Caki2 (cell line): ENCODE results near the gene ZNF709. TPM values are rescaled to one million over a fixed set of nuclear protein-coding genes. Genes with fewer than 3 reads are reported as not detected.
"Not testable (repeated sequence)": the region's sequence is repeated elsewhere in the genome, so short reads cannot be mapped to it uniquely, and the experiment has no call there.

Experiments
- DNase-seq: peaks from one replicate; pipeline ENCODE4 v3.0.0-alpha.2; 2015; ENCODE audit warnings: low read depth
- in situ Hi-C: cut with HindIII; loops from 2 replicates; pipeline ENCODE4 v1.10.0; 2016; ENCODE audit warnings: low sequenced_read_pairs, low pct_unique_long_range_greater_than_20kb, mixed read lengths
- total RNA-seq: library from RNA; depleted of rRNA; stranded (reverse); fragments of >200 nt; shearing (Covaris generic); gene quantifications from 2 replicates; pipeline ENCODE4 v1.2.3, GENCODE V29; 2014; ENCODE audit warnings: low replicate concordance; rRNA removed

The ZNF709 gene
- 1.1 and 5.2 TPM in 2 replicates for total RNA-seq

DNA sequence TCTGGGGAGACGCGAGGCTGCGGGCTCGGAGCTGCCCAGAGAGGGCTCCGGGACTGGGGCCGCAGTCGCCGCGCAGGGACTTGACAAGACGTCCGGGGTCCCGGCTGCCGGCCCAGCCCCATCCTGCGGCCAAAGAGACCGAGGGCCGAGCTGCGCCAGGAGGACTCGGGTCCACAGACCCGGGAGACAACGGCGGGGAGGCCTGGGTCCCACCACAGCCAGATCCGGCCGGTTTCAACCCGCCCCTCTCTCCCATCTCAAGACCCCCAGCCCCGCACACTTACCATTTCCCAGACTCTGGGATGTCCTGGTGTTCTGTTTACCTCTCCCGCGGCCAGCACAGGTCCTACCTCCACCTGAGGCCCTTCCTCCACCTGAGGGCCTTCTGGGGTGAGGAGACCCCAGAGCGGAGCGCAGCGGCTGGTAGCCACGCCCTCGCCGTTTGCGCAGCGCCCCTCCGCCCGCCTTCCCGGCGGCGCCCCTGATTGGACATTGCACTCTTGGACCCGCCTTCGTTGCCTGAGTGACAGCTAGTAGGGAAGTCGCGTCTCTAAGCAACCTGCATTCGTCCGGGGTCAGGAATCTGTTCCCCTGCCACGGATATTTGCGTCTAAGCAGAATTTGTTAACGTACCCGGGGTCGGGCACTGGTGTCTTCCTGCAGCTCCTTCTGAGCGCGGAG is at the start of gene ZNF709:
Gene ZNF709 (minus strand): TSS at position 446 of the 681 bp plus-strand sequence. CDS start 159 bp downstream, at position 287.
- DNase-seq, result peak; percentile 80
- in situ Hi-C loops, result no loop called here

DNA sequence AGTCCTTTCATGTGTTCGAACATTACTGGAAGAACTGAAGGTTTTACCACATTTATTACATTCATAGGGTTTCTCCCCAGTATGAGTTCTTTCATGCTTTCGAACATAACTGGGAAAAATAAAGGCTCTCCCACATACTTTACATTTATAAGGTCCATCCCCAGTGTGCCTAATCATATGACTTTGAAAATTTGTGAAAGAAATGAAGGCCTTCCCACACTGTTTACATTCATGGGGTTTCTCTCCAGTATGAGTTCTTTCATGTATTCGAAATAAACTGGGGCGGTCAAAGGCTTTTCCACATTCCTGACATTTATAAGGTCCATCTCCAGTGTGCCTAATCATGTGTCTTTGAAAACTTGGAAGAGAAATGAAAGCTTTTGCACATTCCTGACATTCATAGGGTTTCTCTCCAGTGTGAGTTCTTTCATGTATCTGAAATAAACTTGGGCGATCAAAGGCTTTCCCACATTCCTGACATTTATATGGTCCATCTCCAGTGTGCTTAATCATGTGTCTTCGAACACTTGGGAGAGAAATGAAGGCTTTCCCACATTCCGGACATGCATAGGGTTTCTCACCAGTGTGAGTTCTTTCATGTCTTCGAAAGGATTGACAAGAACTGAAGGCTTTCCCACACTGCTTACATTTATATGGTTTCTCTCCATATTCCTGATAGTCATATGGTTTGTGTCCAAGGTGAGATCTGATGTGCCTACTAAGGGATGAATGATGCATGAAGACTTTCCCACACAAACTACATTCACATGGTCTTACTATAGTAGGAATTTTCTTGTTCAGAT is 42.6 kb upstream of the ZNF709 start:
- in situ Hi-C loops, result no loop called here
- DNase-seq, result peak; percentile 47

DNA sequence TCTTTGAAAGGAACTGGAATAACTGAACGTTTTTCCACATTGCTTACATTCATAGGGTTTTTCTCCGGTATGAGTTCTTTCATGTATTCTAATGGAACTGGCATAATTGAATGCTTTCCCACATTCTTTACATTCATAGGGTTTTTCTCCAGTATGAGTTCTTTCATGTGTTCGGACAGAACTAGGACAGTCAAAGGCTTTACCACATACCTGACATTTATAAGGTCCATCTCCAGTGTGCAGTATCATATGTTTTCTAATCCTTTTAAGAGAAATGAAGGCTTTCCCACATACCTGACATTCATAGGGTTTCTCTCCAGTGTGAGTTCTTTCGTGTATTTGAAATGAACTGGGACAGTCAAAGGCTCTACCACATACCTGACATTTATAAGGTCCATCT is 41.9 kb upstream of the ZNF709 start:
- DNase-seq, result no peak
- in situ Hi-C loops, result no loop called here

DNA sequence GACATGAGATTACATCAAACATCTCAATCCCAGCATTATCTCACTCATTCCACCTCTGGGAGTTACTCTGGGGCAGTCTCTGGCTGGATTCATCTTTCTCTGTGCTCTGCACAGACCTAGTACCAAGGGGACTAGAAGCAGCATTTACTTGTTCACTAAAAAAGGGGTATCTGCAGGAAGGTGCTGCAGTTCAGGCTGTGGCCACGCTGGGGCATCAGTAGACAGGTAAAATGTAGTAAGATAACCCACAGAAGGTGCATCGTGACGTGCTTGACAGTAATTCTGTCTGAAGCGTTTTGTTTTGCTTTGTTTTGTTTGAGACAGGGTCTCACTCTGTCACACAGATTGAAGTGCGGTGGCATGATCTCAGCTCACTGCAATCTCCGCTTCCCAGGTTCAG is 37.4 kb upstream of the ZNF709 start:
- in situ Hi-C loops, result no loop called here
- DNase-seq, result no peak

DNA sequence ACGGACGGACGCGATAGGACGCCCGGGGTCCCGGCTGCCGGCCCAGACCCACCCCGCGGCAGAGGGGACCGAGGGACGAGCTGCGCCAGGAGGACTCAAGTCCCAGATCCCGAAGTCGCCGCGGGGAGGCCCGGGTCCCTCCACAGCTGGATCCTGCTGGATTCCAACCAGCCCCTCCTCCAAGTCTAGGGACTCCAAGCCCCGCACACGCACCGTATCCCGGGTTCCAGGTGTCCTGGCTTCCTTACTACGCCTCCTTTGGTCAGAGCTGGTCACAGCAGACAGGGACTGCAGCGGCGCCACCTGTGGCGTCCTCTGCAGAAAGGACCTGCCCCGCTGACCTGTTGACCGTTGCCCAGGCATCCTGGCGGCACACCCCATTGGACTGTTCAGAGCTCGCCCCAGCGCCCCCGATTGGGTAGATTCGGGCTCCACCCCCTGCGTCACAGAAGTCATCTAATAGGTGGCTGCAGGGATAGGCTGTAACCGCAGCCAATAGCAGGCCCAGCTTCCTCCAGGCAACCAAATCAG is 29.0 kb upstream of the ZNF709 start:
- in situ Hi-C loops, result no loop called here
- DNase-seq, result no peak

DNA sequence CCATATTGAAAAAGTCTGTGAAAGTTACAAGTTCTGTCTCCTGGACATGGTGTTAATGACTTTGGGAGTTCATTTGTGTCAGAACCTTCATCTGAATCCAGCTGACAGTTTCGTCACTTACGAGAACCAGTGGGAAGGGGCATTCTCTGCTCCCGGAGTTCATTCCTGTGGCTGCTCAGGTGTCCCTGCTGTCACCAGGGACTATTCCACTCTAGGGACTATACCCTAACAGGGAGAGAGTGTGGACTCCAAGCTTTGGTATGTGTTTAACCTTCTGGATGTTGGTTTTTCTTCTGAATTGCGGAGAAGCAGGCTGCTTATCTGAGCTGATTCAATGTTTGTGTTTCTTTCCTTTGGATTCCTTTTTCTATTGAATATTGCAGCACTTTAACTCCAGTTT is 12.4 kb upstream of the ZNF709 start:
- in situ Hi-C loops, result no loop called here
- no peak for DNase-seq

DNA sequence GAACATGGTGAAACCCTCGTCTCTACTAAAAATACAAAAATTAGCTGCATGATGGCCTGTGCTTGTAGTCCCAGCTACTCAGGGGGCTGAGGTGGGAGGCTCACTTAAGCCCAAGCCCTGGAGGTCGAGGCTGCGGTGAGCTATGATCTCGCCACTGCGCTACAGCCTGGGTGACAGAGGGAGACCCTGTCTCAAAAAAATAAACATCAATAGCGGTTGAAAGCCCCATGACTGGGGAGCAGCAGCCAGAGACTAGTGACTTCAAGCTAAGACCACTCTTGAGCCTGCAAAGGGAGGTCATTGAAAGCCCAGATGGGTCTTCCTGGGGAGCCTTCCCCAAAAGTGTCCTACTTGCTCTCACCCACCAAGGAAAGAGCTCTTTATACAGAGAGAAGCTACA is 11.9 kb upstream of the ZNF709 start:
- in situ Hi-C loops, result no loop called here
- no peak for DNase-seq

DNA sequence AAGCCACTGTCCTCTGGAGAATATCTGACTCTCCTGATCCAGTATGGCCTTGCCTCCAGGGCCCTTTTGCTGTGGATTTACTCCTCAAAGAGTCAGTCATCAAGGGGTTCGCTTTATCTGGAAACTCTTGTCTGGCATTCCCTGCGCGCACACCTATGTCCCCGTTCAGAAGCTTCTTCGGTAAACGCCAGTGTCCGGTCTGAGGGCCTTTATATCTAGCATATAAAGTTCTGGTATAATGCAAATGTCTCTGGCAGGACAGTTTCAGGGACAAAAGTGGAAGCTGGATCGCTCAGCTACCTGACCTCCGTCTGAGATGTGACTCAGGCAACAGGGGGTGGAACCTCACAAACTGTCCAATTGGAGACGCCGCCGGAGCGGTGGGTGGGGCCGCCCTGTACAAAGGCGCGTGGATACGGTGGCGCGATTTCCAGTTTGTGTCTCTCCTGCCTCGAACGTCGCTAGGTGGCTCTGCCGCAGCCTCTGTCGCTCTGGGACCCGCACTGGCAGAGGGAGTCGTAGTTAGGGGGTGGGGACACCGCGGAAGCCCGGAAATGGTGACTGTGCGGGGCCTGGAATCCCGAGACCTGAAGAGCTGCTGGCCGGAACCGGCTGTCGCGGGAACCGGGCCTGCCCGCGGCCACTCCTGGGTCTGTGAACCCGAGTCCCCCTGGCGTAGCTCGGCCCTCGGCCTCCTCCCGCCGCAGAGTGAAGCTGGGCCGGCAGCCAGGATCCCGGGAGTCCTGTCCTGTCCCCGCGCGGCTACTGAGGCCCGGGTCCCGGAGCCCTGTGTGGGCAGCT is 10.6 kb upstream of the ZNF709 start:
- DNase-seq, result peak; percentile 98
- in situ Hi-C loops, result no loop called here

DNA sequence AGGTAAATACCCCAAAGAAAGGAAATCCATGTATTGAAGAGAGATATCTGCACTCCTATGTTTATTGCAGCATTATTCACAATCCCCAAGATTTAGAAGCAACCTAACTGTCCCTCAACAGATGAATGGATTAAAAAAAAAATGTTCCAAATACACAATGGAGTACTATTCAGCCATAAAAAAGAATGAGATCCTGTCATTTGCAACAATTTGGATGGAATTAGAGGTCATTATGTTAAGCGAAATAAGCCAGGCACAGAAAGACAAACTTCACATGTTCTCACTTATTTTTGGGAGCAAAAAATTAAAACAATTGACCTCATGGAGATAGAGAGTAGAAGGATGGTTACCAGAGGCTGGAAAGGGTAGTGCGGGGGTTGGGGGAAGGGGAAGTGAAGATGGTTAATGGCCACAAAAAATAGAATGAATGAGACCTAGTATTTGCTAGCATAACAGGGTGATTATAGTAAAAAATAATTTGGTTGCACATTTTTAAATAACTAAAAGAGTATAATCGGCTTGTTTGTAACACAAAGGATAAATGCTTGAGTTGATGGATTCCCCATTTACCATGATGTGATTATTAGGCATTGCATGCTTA is 9.7 kb upstream of the ZNF709 start:
- no peak for DNase-seq

DNA sequence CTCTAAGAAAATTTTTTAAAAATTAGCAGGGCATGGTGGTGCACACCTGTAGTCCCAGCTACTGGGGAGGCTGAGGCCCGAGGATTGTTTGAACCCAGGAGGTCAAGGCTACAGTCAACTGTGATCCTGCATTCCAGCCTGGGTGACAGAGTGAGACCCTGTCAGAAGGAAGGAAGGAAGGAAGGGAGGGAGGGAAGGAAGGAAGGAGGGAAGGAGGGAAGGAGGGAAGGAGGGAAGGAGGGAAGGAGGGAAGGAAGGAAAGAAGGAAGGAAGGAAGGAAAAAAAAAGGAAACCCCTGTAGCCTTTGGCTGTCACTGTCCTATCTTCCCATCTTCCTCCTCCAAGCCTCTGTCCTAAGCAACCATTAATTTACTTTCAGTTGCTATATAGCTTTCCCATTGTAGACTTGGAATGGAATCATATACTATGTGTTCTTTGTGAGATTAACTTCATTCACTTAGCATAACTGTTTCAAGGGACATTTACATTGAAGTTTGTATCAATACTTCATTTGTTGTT is 1.7 kb upstream of the ZNF709 start:
- in situ Hi-C loops, DNase-seq: not testable (repeated sequence)

More for the DNA sequence above, 9.7 kb upstream of the ZNF709 start:
- in situ Hi-C loops, result no loop called here

DNA sequence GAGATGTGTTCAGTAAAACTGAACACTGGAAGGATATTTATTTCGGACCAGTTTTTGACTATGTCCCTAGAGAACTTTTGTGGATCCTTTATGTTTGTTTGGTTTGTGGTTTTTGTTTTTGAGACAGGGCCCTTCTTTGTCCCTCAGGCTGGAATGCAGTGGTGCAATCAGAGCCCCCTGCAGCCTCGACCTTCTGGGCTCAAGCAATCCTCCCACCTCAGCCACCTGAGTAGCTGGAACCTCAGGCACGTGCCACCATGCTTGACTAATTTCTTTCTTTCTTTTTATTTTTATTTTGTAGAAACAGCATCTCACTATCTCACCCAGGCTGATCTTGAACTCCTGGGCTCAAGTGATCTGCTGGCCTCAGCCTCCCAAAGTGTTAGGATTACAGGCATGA is 955 bp upstream of the ZNF709 start:
- DNase-seq, result no peak
- in situ Hi-C loops, result no loop called here

DNA sequence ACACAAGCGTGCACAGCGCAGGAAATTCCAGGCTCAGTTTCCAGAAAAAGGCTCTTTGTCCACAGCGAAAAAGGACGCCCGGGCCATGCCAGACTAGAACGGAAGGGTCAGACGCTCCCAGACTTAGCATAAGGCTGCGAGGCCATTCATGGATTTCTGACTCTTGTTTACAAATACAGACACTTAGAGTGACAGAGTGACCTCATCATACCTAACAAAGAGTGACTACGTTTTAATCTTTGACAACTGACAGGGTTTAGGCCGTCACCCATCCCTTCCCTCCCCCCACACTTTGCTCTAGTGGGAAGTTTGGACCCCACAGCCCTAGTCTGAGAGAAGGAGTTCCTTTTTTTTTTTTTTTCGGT is 418 bp upstream of the ZNF709 start:
- DNase-seq, result no peak
- in situ Hi-C loops, result no loop called here

DNA sequence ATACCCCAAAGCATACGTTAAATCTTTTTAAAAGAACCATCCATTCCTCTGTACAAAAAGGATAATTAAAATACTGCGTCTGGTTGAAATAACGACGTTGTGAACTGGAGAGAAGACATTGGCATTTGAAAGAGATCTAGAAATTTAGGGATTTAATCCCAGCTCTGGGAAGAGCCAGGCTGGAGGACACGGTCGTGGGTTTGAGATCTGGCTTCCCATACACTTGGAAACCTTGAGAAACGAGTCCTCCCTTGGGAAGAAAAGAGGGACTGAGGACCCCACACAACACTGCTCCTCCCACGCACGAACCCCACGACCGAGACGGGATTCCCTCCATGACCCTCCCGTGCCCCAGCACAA is 625 bp downstream of the ZNF709 start:
- DNase-seq, result no peak
- in situ Hi-C loops, result no loop called here

DNA sequence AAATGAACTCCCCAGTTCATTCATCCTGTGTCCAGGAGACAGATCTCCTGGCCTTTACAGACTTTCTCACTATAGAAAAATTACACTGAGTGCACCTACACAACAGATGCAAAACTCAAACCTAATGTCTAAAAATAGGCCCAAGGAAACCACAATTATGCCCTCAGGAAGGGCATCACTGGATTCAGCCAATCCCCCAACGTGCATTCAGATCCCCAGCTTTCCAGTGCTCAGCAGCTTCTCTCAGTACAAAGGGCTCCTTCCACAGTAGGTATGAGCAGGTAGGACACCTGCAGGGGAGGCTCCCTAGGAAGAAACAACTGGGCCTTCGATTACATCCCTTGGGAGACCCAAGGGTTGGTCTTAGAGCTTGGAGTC is 2.1 kb downstream of the ZNF709 start:
- in situ Hi-C loops, result no loop called here
- DNase-seq, result no peak

DNA sequence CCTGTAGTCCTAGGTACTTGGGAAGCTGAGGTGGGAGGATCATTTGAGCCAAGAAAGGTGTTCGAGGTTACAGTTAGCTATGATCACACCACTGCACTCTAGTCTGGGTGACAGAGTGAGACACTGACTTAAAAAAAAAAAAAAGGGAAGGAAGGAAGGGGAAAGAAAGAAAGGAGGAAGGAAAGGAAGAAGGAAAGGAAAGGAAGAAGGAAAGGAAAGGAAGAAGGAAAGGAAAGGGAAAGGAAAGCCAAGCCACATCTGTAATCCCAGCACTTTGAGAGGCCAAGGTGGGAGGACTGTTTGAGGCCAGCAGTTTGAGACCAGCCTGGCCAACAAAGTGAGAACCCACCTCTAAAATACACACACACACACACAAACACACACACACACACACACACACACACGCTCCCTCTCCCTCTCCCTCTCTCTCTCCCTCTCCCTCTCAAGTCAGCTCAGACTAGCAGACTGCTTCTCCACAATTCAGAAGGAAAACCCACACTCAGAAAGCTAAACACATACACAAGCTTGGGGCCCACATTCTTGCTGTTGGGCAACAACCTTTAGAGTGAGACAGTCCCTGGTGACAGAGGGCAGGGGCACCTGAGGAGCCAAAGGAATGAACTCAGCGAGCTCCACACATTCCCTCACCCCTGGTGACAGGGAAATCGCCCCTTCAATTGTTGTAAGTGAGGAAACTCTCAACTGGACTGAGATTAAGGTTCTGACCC is 2.7 kb downstream of the ZNF709 start:
- no peak for DNase-seq
- in situ Hi-C loops, result no loop called here

DNA sequence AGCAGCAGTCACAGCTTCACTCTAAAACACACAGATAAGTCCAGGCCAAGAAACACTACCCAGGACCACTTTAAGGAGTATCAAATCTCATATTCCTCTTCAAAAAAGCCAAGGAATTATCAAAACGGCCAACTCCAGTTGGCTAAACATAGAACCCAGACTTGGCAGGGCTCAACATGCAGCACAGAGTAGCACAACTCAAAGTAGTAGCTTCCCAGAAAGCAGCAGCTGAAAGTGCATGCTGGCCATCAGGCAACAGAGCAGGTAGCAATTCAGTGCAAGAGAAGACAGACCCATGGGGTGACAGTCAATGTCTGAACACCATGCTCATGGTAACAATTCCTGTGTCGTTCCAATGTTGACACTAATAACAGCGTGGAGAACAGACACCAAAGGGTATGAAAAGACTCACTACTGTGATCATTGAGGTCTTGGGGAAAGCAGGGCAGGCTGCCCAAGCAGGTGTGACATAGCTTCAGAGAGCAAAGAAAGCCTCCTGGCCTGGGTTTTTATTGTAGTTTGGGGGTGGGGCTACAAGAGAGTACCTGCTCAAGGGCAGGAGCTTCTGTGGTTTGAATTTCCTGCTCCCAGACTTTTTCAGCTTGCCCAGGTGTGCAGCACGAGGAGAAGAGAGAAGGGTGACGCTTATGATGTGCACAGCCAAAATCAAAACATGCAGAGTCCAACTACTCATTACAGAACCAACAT is 6.2 kb downstream of the ZNF709 start:
- no peak for DNase-seq
- in situ Hi-C loops, result no loop called here

DNA sequence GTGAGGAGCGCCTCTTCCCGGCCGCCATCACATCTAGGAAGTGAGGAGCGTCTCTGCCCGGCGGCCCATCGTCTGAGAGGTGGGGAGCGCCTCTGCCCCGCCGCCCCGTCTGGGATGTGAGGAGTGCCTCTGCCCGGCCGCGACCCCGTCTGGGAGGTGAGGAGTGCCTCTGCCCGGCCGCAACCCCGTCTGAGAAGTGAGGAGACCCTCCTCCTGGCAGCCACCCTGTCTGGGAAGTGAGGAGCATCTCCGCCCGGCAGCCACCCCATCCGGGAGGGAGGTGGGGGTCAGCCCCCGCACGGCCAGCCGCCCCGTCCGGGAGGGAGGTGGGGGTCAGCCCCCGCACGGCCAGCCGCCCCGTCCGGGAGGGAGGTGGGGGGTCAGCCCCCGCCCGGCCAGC is 17.0 kb downstream of the ZNF709 start:
- in situ Hi-C loops, DNase-seq: not testable (repeated sequence)
